HCT116 (cell line): ENCODE results near the gene DERA. TPM values are rescaled to one million over a fixed set of nuclear protein-coding genes. Genes with fewer than 3 reads are reported as not detected.

Source experiments
- ATAC-seq: fragments of 200-7000 bp; cut with Tn5 transposase; 2 replicates; pipeline ENCODE4 v1.9.1; 2020; ENCODE audit warnings: mild to moderate bottlenecking, moderate library complexity
- BruUV-seq: library from RNA; stranded (reverse); fragments of 400-500 nt; replicated peaks from 2 replicates; lab custom pipeline; 2021; lab: Mats Ljungman, UMichigan
- CTCF ChIA-PET: fragments of 300-600 bp; sonication (Branson Sonifier 250); formaldehyde crosslinking; loops from one replicate; lab custom pipeline; 2021; ENCODE audit warnings: antibody characterized with exemption; lab: Charles Lee
- POLR2A ChIA-PET: fragments of 300-600, 350-600 bp; sonication (Branson Sonifier 250); formaldehyde crosslinking; loops from one replicate; lab custom pipeline; 2021; ENCODE audit warnings: antibody characterized with exemption; lab: Charles Lee
- RAD21 ChIA-PET, 2 experiments: fragments of 300-600 bp; sonication (Branson Sonifier 250); formaldehyde crosslinking; loops; one replicate each; lab custom pipeline; 2023; ENCODE audit warnings: low total read pairs in 2 of 2; ENCODE audit not compliant: uncharacterized antibody in 2 of 2, unreplicated experiment in 2 of 2, low non-redundant PET in 1 of 2; lab: Charles Lee
- DNase-seq: peaks from one replicate; pipeline ENCODE4 v3.0.0-alpha.2; 2010; ENCODE audit warnings: low read depth, low spot score
- H2AFZ ChIP-seq: fragments of 200-600 bp; shearing (Covaris generic), sonication (generic); 2 replicates; pipeline ENCODE4 v1.6.1; 2017; ENCODE audit warnings: low read depth, mixed run types, mixed read lengths, antibody characterized with exemption, low read length; ENCODE audit not compliant: poor library complexity, severe bottlenecking
- H3K27ac ChIP-seq: 2 replicates; pipeline ENCODE4 v1.5.1; 2012; ENCODE audit warnings: low read depth, low read length
- H3K27me3 ChIP-seq: fragments of 200-600 bp; sonication (generic); 2 replicates; pipeline ENCODE4 v1.6.1; 2016; ENCODE audit warnings: mixed run types, low read length, mixed read lengths; ENCODE audit not compliant: insufficient read depth
- H3K36me3 ChIP-seq, 2 experiments: fragments of 200-500 bp in 1 of 2; fragments of 200-600 bp in 1 of 2; sonication (Bioruptor generic) in 1 of 2; sonication (generic) in 1 of 2; 2 replicates each; pipeline versions ENCODE4 v1.5.1 to v1.6.1; 2014 to 2016; ENCODE audit warnings: low read length in 2 of 2, inconsistent platforms in 1 of 2, mixed read lengths in 1 of 2, mixed run types in 1 of 2; ENCODE audit not compliant: insufficient read depth in 2 of 2, control insufficient read depth in 1 of 2
- H3K4me1 ChIP-seq, 2 experiments: fragments of 200-600 bp in 1 of 2; sonication (generic) in 1 of 2; 2 replicates each; pipeline versions ENCODE4 v1.5.1 to v1.6.1; 2012 to 2017; ENCODE audit warnings: low read length in 2 of 2, inconsistent platforms in 1 of 2, mild to moderate bottlenecking in 1 of 2, mixed read lengths in 1 of 2, mixed run types in 1 of 2, moderate library complexity in 1 of 2; ENCODE audit not compliant: insufficient read depth in 2 of 2, control insufficient read depth in 1 of 2
- H3K4me2 ChIP-seq: fragments of 200-600 bp; sonication (generic); 2 replicates; pipeline ENCODE4 v1.6.1; 2017; ENCODE audit warnings: mixed run types, low read length, mixed read lengths
- H3K4me3 ChIP-seq, 2 experiments: fragments of 200-600 bp in 1 of 2; sonication (generic) in 1 of 2; replicated peaks in 1 of 2; 2 replicates each; pipeline ENCODE4 v1.5.1; 2011 to 2016; ENCODE audit warnings: low read length in 2 of 2, control low read depth in 1 of 2, low read depth in 1 of 2, mild to moderate bottlenecking in 1 of 2, mixed read lengths in 1 of 2, mixed run types in 1 of 2
- H3K79me2 ChIP-seq: fragments of 200-600 bp; sonication (generic); 2 replicates; pipeline ENCODE4 v1.6.1; 2017; ENCODE audit warnings: mild to moderate bottlenecking, mixed run types, low read length, moderate library complexity, mixed read lengths; ENCODE audit not compliant: insufficient read depth
- H3K9ac ChIP-seq: fragments of 200-600 bp; sonication (generic); 2 replicates; pipeline ENCODE4 v1.6.1; 2016; ENCODE audit warnings: low read length, mixed read lengths
- H3K9me2 ChIP-seq: fragments of 200-600 bp; sonication (generic), shearing (Covaris generic); 2 replicates; pipeline ENCODE4 v1.6.1; 2017; ENCODE audit warnings: mixed run types, mild to moderate bottlenecking, moderate library complexity; ENCODE audit not compliant: insufficient read depth
- H3K9me3 ChIP-seq, 2 experiments: fragments of 200-500 bp in 1 of 2; fragments of 200-600 bp in 1 of 2; sonication (Bioruptor generic) in 1 of 2; sonication (generic) in 1 of 2; 2 replicates each; pipeline ENCODE4 v1.6.1; 2014 to 2017; ENCODE audit warnings: low read length in 2 of 2, mixed read lengths in 2 of 2, inconsistent platforms in 1 of 2, low read depth in 1 of 2, mild to moderate bottlenecking in 1 of 2, mixed run types in 1 of 2, moderate library complexity in 1 of 2; ENCODE audit not compliant: control insufficient read depth in 1 of 2, insufficient read depth in 1 of 2
- H4K20me1 ChIP-seq: fragments of 200-600 bp; sonication (generic), shearing (Covaris generic); 2 replicates; pipeline ENCODE4 v1.6.1; 2017; ENCODE audit warnings: mixed run types, mild to moderate bottlenecking, moderate library complexity; ENCODE audit not compliant: insufficient read depth
- CBX3 ChIP-seq: IDR thresholded peaks from 2 replicates; pipeline ENCODE4 v1.6.1; 2012; ENCODE audit warnings: low read depth
- CTCF ChIP-seq, 3 experiments: fragments of 200-600 bp in 1 of 3; sonication (generic) in 1 of 3; IDR thresholded peaks in 2 of 3; conservative IDR thresholded peaks in 1 of 3; 2 replicates each; pipeline ENCODE4 v1.5.1; 2012 to 2017; ENCODE audit warnings: low read depth in 2 of 3, low read length in 2 of 3, antibody characterized with exemption in 1 of 3, borderline replicate concordance in 1 of 3, control low read depth in 1 of 3, mild to moderate bottlenecking in 1 of 3, mixed read lengths in 1 of 3, mixed run types in 1 of 3, moderate library complexity in 1 of 3; ENCODE audit not compliant: insufficient read depth in 1 of 3
- EGR1 ChIP-seq: IDR thresholded peaks from 2 replicates; pipeline ENCODE4 v1.6.1; 2012; ENCODE audit warnings: low read depth
- EZH2phosphoT487 ChIP-seq: fragments of 200-600 bp; IDR thresholded peaks from 2 replicates; pipeline ENCODE4 v1.6.1; 2018; ENCODE audit warnings: antibody characterized with exemption, borderline replicate concordance
- FOSL1 ChIP-seq: IDR thresholded peaks from 2 replicates; pipeline ENCODE4 v1.6.1; 2012; ENCODE audit warnings: low read depth
- POLR2A ChIP-seq: IDR thresholded peaks from 2 replicates; pipeline ENCODE4 v1.7.0; 2011; ENCODE audit warnings: borderline replicate concordance; ENCODE audit not compliant: insufficient read depth, insufficient read length; ENCODE audit errors: extremely low read depth
- POLR2AphosphoS5 ChIP-seq: IDR thresholded peaks from 2 replicates; pipeline ENCODE4 v1.6.1; 2011; ENCODE audit warnings: mild to moderate bottlenecking, low read depth, low read length, moderate library complexity
- RAD21 ChIP-seq: IDR thresholded peaks from 2 replicates; pipeline ENCODE4 v1.6.1; 2012; ENCODE audit warnings: low read depth, mild to moderate bottlenecking
- REST ChIP-seq: IDR thresholded peaks from 2 replicates; pipeline ENCODE4 v1.6.1; 2012; ENCODE audit warnings: low read depth
- SP1 ChIP-seq: IDR thresholded peaks from 2 replicates; pipeline ENCODE4 v1.6.1; 2012; ENCODE audit warnings: low read depth
- TCF7L2 ChIP-seq: IDR thresholded peaks from 2 replicates; pipeline ENCODE4 v1.7.0; 2011; ENCODE audit warnings: borderline replicate concordance, inconsistent platforms; ENCODE audit not compliant: insufficient read depth, insufficient read length; ENCODE audit errors: extremely low read depth
- YY1 ChIP-seq: IDR thresholded peaks from 2 replicates; pipeline ENCODE4 v1.6.1; 2011; ENCODE audit warnings: low read length, low read depth, moderate library complexity, mild to moderate bottlenecking; ENCODE audit not compliant: insufficient replicate concordance; ENCODE audit errors: extremely low read depth
- ZBTB33 ChIP-seq: IDR thresholded peaks from 2 replicates; pipeline ENCODE4 v1.6.1; 2011; ENCODE audit warnings: mild to moderate bottlenecking, low read length, moderate library complexity; ENCODE audit not compliant: insufficient replicate concordance; ENCODE audit errors: extremely low read depth
- ZFX ChIP-seq: fragments of 450-650 bp; IDR thresholded peaks from 2 replicates; pipeline ENCODE4 v1.6.1; 2017
- ZNF274 ChIP-seq: fragments of 200-500 bp; sonication (Bioruptor generic); IDR thresholded peaks from 2 replicates; pipeline ENCODE4 v1.6.1; 2014; ENCODE audit warnings: mild to moderate bottlenecking, low read depth, low read length, inconsistent platforms
- intact Hi-C: fragments of 100-400 bp; cut with micrococcal nuclease; formaldehyde crosslinking; loops from 2 replicates; pipeline ENCODE4 v1.10.0; 2022
- total RNA-seq: library from RNA; stranded (reverse); gene quantifications from one replicate; pipeline ENCODE4 v1.2.1, GENCODE V29; 2021; ENCODE audit not compliant: unreplicated experiment

The DERA gene
- total RNA-seq, 1 experiment from 2014 or later: 32.6 TPM

GRCh38 chr12:15892645-15893259, 18.4 kb upstream of the DERA start:
- RAD21 ChIA-PET: no interaction called here
- no TSS peak for BruUV-seq
- no peak overlapping the region for H3K4me3 ChIP-seq
- POLR2A ChIA-PET: interaction anchor here (0.9 kb wide), 1 partner anchor 18 kb away, joined by 3 read pairs; the partner anchor contains the start of gene DERA
- H3K79me2 ChIP-seq: peaks cover 90% of the 10 kb centered on the region
- no peaks in the 10 kb centered on the region for H3K9me2 ChIP-seq
- no peak for ATAC-seq
- no peaks in the 10 kb centered on the region for H3K4me1 ChIP-seq
- H3K9ac ChIP-seq: no peak overlapping the region
- no peaks in the 10 kb centered on the region for H3K27me3 ChIP-seq
- intact Hi-C loops: no loop called here
- no peak for DNase-seq
- no peak overlapping the region for H3K4me2 ChIP-seq
- peaks cover 22% of the 10 kb centered on the region; the same call in 1 of the 2 replicates for H4K20me1 ChIP-seq
- TF ChIP-seq EGR1: no peak
- TF ChIP-seq SP1: no peak
- TF ChIP-seq POLR2AphosphoS5: no peak
- no peak for TF ChIP-seq CTCF (IDR thresholded peaks at IDR 0.05 in 2 of 3, conservative IDR thresholded peaks at IDR 0.05 in 1 of 3; ENCODE audit: borderline replicate concordance in 1 of 3, insufficient read depth in 1 of 3, low read depth in 2 of 3, low read length in 2 of 3)
- no peak for TF ChIP-seq FOSL1
- no peak for TF ChIP-seq EZH2phosphoT487
- TF ChIP-seq TCF7L2: no peak
- TF ChIP-seq ZFX: no peak
- TF ChIP-seq YY1: no peak
- TF ChIP-seq ZNF274: no peak
- TF ChIP-seq ZBTB33: no peak
- TF ChIP-seq REST: no peak
- no peak for TF ChIP-seq CBX3
- TF ChIP-seq RAD21: no peak
- TF ChIP-seq POLR2A: no peak
- H2AFZ ChIP-seq: no peak overlapping the region
- CTCF ChIA-PET: no interaction called here
- H3K9me3 ChIP-seq: no peaks in the 10 kb centered on the region
- H3K27ac ChIP-seq: no peak overlapping the region
- peaks cover 45 to 49% of the 10 kb centered on the region in 2 experiments for H3K36me3 ChIP-seq
